WERI-Rb-1 (cell line): ENCODE measurements around the gene CCS.

Source experiments
- DNase-seq: peaks from one replicate; pipeline ENCODE4 v3.0.0-alpha.2; 2020
- H3K27ac ChIP-seq: fragments of 250-450 bp; sonication (Bioruptor Pico); 2 replicates; pipeline ENCODE4 v1.5.1; 2020; ENCODE audit warnings: mild to moderate bottlenecking, moderate library complexity
- H3K27me3 ChIP-seq: fragments of 250-450 bp; sonication (Bioruptor Pico); 2 replicates; pipeline ENCODE4 v1.5.1; 2021; ENCODE audit warnings: mild to moderate bottlenecking, low read depth, moderate library complexity; ENCODE audit not compliant: insufficient read depth, severe bottlenecking
- H3K36me3 ChIP-seq: fragments of 250-450 bp; sonication (Bioruptor Pico); 2 replicates; pipeline ENCODE4 v1.5.1; 2020; ENCODE audit warnings: mild to moderate bottlenecking, moderate library complexity
- H3K4me3 ChIP-seq: 2 replicates; pipeline ENCODE4 v1.5.1; 2011; ENCODE audit warnings: low read depth, mild to moderate bottlenecking, control low read depth, low read length
- H3K9me3 ChIP-seq: fragments of 250-450 bp; sonication (Bioruptor Pico); 2 replicates; pipeline ENCODE4 v1.5.1; 2021; ENCODE audit warnings: mild to moderate bottlenecking, moderate library complexity; ENCODE audit not compliant: severe bottlenecking
- CTCF ChIP-seq: IDR thresholded peaks from 2 replicates; pipeline ENCODE4 v1.5.1; 2011; ENCODE audit warnings: low read depth, mild to moderate bottlenecking, control low read depth, inconsistent platforms, low read length

CCS gene

GRCh38 chr11:66546966-66547661 lies 45.9 kb upstream of the CCS start:
- H3K27me3 ChIP-seq: no peaks in the 10 kb centered on the region
- H3K4me3 ChIP-seq: no peak overlapping the region
- no peaks in the 10 kb centered on the region for H3K36me3 ChIP-seq
- H3K27ac ChIP-seq: no peak overlapping the region
- no peaks in the 10 kb centered on the region for H3K9me3 ChIP-seq
- DNase-seq: no peak
- no peak for TF ChIP-seq CTCF

GRCh38 chr11:66547662-66548009 lies 45.3 kb upstream of the CCS start:
- Histone ChIP-seq H3K36me3 (no peaks in the 10 kb centered on the region), H3K27me3 (no peaks in the 10 kb centered on the region), H3K4me3 (no peak overlapping the region), H3K27ac (no peak overlapping the region), H3K9me3 (no peaks in the 10 kb centered on the region)
- TF ChIP-seq CTCF: no peak
- DNase-seq: no peak

GRCh38 chr11:66548041-66548440 lies 44.9 kb upstream of the CCS start:
- DNase-seq: no peak
- H3K27me3 ChIP-seq: no peaks in the 10 kb centered on the region
- no peak overlapping the region for H3K27ac ChIP-seq
- no peaks in the 10 kb centered on the region for H3K36me3 ChIP-seq
- no peak for TF ChIP-seq CTCF
- no peak overlapping the region for H3K4me3 ChIP-seq
- no peaks in the 10 kb centered on the region for H3K9me3 ChIP-seq

DNA sequence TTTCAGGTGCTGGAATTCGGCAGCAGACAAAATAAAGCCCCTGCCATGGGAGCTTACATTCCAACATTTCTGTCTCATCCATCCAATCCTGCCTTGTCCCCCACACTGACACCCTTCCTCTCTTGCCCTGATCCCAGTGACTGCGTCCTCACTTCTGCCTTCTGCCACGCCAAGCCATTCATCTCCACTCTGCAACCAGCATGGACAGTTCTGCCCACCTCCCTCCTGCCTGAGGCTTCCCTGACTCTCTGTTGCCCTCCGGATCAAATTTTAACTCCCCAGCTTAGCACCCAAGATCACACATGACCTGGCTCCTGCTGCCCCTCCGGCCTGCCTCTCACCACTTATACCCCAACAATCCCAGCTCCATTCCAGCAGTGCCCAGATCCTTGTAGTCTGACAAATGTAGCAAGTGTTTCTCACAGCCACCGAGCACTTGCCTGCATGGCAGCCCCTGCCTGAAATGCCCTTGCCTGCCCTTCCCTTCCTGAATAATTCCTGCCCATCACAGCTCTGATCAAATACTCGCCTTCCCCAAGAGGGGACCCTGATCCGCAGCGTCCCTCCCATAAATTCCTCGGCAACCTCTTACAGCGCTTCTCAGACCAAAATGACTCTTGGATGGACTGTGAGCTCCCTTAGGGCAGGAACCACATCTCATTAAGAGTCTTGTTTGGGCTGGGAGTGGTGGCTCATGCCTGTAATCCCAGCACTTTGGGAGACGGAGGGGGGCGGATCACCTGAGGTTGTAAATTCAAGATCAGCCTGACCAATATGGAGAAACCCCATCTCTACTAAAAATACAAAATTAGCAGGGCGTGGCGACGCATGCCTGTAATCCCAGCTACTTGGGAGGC lies 44.0 kb upstream of the CCS start:
- Histone ChIP-seq H3K27me3 (no peaks in the 10 kb centered on the region), H3K9me3 (no peaks in the 10 kb centered on the region), H3K27ac (no peak overlapping the region), H3K4me3 (no peak overlapping the region), H3K36me3 (no peaks in the 10 kb centered on the region)
- no peak for DNase-seq
- TF ChIP-seq CTCF: no peak

DNA sequence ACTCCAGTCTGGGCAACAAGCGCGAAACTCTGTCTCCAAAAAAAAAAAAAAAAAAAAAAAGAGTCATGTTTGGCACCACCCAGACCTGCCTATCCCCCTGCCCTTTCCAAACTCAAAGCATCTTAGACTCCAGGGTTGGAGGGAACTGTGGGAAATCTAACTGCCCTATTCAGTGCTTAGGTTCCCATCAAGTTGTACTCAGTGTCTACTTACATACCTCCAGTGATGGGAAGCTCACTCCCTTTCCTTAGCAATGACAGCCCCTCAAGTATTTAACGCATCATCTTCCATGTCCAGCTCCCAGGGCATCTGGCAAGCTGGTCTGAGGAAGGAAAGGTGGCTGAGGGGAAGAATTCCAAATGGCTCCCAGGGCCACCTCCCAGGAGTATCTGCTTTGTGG lies 43.3 kb upstream of the CCS start:
- Histone ChIP-seq H3K27me3 (no peaks in the 10 kb centered on the region), H3K27ac (no peak overlapping the region), H3K9me3 (no peaks in the 10 kb centered on the region), H3K36me3 (no peaks in the 10 kb centered on the region), H3K4me3 (no peak overlapping the region)
- DNase-seq: no peak
- no peak for TF ChIP-seq CTCF
